RPMI8226 (cell line): ENCODE results near the gene PRDM15.

Experiments used
- DNase-seq: peaks from one replicate; pipeline ENCODE4 v3.0.0-alpha.2; 2015

The PRDM15 gene

DNA sequence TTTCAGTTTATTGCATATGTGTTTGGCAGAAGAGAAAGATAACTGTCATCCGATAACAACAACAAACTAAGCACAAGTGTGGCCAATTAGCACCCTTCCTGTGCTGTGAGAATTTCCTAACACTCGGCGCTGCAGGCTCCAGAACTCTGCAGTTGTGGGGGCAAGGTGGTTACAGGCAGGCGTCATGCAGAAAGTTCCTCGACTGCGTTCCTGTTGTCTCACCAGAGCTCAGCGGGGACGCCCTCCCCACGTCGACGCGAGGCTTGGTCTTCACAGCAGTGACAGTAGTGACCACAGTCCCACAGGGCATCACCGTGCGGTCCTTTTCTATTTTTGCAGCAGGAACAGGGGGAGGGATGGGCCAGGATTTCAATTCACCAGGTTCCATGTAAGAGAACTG is 27.6 kb upstream of the PRDM15 start:
- DNase-seq: no peak

GRCh38 chr21:41903559-41904351 is 24.6 kb upstream of the PRDM15 start:
- DNase-seq: no peak

GRCh38 chr21:41902946-41903345 is 23.8 kb upstream of the PRDM15 start:
- no peak for DNase-seq

- no peak for DNase-seq
Measured at GRCh38 chr21:41901782-41902181, 22.6 kb upstream of the PRDM15 start.

- DNase-seq: no peak
Measured at GRCh38 chr21:41901099-41901498, 22.0 kb upstream of the PRDM15 start.

- no peak for DNase-seq
Measured at GRCh38 chr21:41900401-41900800, 21.3 kb upstream of the PRDM15 start.

DNA sequence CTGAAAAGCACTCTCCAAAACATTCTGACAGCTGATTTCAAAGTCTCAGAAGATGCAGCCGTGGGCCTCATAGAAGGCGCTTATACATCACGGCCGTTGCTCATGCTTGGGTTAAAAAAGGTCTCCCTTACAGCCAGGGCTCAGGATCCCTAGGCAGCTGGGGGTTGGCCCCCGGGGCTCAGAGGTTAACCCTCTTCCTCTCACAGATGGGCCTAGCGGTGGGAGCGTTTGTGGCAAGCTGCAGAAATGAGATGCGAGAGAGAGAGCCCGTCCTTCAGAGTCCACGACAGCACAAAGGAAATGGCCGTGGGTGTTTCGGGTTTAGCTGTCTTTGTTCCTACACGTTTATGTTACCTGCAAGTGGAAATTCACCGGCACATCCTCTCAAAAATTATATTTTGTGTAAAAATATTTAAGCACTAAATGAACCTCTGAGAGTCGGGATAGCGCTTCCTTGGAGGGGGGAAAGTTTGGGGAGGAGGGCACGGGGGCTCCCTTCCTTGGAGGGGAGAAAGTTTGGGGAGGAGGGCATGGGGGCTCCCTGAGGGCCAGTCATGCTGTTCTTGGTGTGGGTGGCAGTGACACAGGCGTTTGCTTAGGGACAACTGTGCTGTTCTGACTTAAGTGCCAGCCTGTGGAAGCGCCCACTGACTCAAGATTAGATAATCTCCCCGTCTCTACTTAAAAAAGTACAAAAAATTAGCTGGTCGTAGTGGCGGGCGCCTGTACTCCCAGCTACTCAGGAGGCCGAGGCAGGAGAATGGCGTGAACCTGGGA is 20.5 kb upstream of the PRDM15 start:
- DNase-seq: no peak

DNA sequence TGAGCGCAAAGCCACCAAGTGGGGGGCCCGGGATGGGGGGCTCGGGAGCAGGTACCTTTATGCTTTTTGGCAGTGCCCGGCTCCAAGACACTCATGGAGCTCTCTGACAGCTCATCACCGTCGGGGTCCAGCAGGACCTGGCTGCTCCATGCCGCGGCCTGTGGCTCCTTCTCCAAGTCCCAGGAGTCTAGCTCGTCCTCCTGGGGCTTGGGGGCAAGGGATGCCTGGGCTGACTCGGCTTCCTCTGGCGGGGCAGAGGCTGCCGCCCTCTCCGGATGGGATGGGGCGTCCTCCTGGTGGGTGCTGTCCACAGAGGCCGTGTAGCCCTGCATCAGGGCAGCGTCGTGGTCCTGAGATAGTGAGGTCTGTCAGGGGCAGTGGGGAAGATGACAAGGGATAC is 19.9 kb upstream of the PRDM15 start:
- no peak for DNase-seq

GRCh38 chr21:41897700-41898099 is 18.6 kb upstream of the PRDM15 start:
- no peak for DNase-seq

DNA sequence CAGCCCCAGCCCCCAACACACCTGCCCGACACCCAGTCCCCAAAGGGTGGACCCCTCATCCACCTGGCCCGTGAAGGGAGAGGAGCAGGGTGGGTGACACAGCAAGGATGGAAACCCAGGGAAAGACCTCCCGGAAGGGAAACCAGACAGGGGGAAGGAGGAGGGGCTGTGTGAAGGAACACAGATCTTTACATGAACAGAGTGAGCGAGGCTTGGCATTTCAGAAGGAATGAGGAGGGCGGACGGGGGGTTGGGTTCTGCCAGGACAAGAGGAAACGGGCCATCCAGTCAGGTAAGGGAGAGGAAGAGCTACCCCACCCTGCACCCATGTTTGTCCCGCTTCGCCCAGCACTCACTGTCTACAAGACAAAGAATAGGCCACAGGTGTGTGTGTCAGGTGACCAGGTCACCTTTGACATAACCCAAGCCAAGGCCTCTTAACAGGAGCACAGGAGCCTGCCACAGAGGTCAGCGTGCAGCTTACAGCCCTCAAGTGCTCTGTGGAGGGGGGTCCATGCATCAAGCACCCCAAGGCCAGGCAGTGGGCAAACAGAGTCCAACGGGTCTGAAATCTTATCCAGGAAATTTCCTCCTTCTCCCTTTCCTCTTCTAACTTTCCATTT is 18.0 kb upstream of the PRDM15 start:
- DNase-seq: no peak

GRCh38 chr21:41895643-41896493 is 16.7 kb upstream of the PRDM15 start:
- DNase-seq: no peak

- DNase-seq: no peak
Measured at GRCh38 chr21:41894922-41895557, 15.9 kb upstream of the PRDM15 start.

GRCh38 chr21:41894511-41894910 is 15.4 kb upstream of the PRDM15 start:
- no peak for DNase-seq

- DNase-seq: no peak
Measured at GRCh38 chr21:41892726-41893125, 13.6 kb upstream of the PRDM15 start.

- DNase-seq: no peak
Measured at GRCh38 chr21:41891132-41891531, 12.0 kb upstream of the PRDM15 start.

DNA sequence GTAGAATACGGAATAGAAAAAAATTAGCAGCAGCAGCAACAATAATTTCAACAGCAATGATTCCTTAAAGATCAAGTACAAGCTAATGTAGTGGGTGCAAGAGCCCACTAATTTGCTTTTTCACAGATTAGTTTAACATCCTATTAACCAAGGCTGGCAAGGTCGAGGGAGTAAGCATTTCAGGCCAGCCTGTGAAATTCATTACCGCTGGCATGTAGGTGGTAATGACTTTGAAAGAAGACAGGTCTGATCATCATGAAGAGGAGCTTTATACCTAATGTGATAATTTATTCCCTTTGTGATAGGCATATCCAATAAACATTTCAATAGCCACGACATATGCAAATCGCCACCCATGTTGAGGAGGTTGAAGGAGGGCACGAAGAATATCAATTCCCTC is 11.2 kb upstream of the PRDM15 start:
- no peak for DNase-seq

DNA sequence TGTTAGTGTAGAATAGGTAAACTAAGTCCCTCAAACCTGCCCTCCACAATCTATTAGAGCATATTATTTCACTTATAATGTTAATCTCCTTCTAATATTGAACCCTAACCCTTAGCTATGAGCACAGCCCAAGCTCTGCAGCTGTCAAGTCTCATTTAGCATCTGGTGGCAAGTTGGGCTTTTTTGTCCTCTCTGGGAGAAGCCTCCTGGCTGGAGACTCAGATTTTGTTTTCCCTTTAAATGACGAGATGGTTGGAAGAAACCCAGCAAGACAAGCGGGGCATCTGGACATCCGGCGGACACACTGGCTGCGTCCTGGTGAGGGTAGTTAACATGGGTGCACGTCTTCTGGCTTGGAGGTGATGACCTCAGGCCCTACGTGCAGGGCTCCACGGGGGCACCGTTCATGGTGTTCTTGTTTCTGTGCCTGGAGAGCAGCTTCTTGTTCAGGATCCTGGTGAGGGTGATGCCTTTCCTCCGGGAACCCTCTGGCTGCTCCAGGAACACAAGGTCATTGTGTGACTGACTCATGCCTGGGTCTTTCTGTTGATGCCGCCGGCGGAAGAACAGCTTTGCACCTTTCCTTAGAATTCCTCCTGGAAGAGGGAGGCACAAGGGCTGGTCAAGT is 9.7 kb upstream of the PRDM15 start:
- DNase-seq: no peak

- DNase-seq: no peak
Measured at GRCh38 chr21:41887667-41888066, 8.5 kb upstream of the PRDM15 start.

- DNase-seq: no peak
Measured at GRCh38 chr21:41886328-41886727, 7.2 kb upstream of the PRDM15 start.

GRCh38 chr21:41885341-41886024 is 6.3 kb upstream of the PRDM15 start:
- DNase-seq: no peak

GRCh38 chr21:41884501-41885030 is 5.4 kb upstream of the PRDM15 start:
- DNase-seq: no peak
